ENCODE results near the gene UACA. TPM values are rescaled to one million over a fixed set of nuclear protein-coding genes. Genes with fewer than 3 reads are reported as not detected.

Gene UACA
- total RNA-seq, 1 experiment from 2014 or later, result 38.0 TPM

- H3K4me1 Mint-ChIP-seq, result peaks cover 20 to 25% of the 10 kb centered on the region in 2 experiments
- H2BK120ac ChIP-seq (ENCODE audit: low read depth, low read length, poor library complexity, severe bottlenecking), result no peak overlapping the region
- H3K36me3 Mint-ChIP-seq (ENCODE audit: insufficient read depth in 1 of 3, low read depth in 3 of 3), result peaks cover 2 to 8% (median 5%) of the 10 kb centered on the region in 3 experiments; a peak in 6 of 7 replicates
- H4K8ac ChIP-seq (replicated peaks; ENCODE audit: insufficient read length, low read depth, low read length), result no peak overlapping the region
- H3K18ac ChIP-seq (ENCODE audit: insufficient read length, low read depth, low read length), result no peak overlapping the region
- no peaks in the 10 kb centered on the region for H3K27me3 ChIP-seq (ENCODE audit: insufficient read depth, low read length)
- H2BK12ac ChIP-seq (ENCODE audit: insufficient read length, low read depth, low read length), result no peak overlapping the region
- TF ChIP-seq CTCF (conservative IDR thresholded peaks at IDR 0.05), result no peak
- H3K79me1 ChIP-seq (ENCODE audit: insufficient read depth, low read depth, low read length, poor library complexity, severe bottlenecking), result no peaks in the 10 kb centered on the region
- no peak for DNase-seq
- WGBS (ENCODE audit: extremely low coverage, insufficient read length, low lambda C conversion rate), result no CpG with 5 or more reads among the region's 4 CpGs
- no peak overlapping the region for H3T11ph ChIP-seq (ENCODE audit: low read length)
- peaks cover 7% of the 10 kb centered on the region for H3K4me1 ChIP-seq (ENCODE audit: insufficient read depth, low read length)
- H3K27ac Mint-ChIP-seq, result no peak overlapping the region
- no peaks in the 10 kb centered on the region for H3K9me3 ChIP-seq (ENCODE audit: control insufficient read depth, low read depth, low read length)
- no peak overlapping the region for H2BK15ac ChIP-seq (ENCODE audit: low read depth, low read length)
- peaks cover 2% of the 10 kb centered on the region; the same call in 1 of the 2 replicates for H3K27me3 Mint-ChIP-seq (ENCODE audit: low read depth)
- H3K14ac ChIP-seq (ENCODE audit: insufficient read depth, low read length), result no peak overlapping the region
- no peak overlapping the region for H2BK5ac ChIP-seq (ENCODE audit: insufficient read length, low read length)
- H2AFZ ChIP-seq (ENCODE audit: low read length), result no peak overlapping the region
- H3K4ac ChIP-seq (ENCODE audit: low read depth, low read length), result no peak overlapping the region
- H4K20me1 ChIP-seq (ENCODE audit: control insufficient read depth, insufficient read depth, insufficient read length), result no peaks in the 10 kb centered on the region
- H2BK20ac ChIP-seq (ENCODE audit: low read depth, low read length, poor library complexity, severe bottlenecking), result no peak overlapping the region
- H3K4me2 ChIP-seq (ENCODE audit: insufficient read depth, insufficient read length, low read length), result no peak overlapping the region
- H3K9ac ChIP-seq (ENCODE audit: extremely low read depth, insufficient read length, low read length), result no peak overlapping the region
- H3K23ac ChIP-seq (ENCODE audit: insufficient read length, low read depth, low read length), result no peak overlapping the region
- H3K9me3 Mint-ChIP-seq, result peaks cover 17 to 23% of the 10 kb centered on the region in 2 experiments
- H2AK5ac ChIP-seq (ENCODE audit: insufficient read length, low read length), result no peak overlapping the region
- H3K27ac ChIP-seq (ENCODE audit: insufficient read length, low read depth, low read length), result no peak overlapping the region
- no peak overlapping the region for H4K5ac ChIP-seq (ENCODE audit: insufficient read length, low read depth, low read length)
- H3K56ac ChIP-seq (ENCODE audit: insufficient read length, low read depth, low read length), result no peak overlapping the region
- H3K23me2 ChIP-seq (ENCODE audit: insufficient read length, low read depth, low read length, poor library complexity, severe bottlenecking), result no peaks in the 10 kb centered on the region
- H3K4me3 Mint-ChIP-seq, result no peak overlapping the region
- no peaks in the 10 kb centered on the region for H3K79me2 ChIP-seq (ENCODE audit: insufficient read depth, low read length)
- no peak overlapping the region for H4K91ac ChIP-seq (ENCODE audit: insufficient read length, low read depth, low read length)
Measured at GRCh38 chr15:70617911-70618287, 145.5 kb downstream of the UACA start.

Data from H9 (cell line).